Body of pancreas (tissue), 4 donors: Measurements from ENCODE around the gene TUSC1.

Experiments
- POLR2A ChIP-seq, 3 donors: fragments of 450-650 bp; IDR thresholded peaks; one replicate each; pipeline ENCODE4 v1.6.1; 2016; ENCODE audit warnings: antibody characterized with exemption in 3 of 3, mild to moderate bottlenecking in 2 of 3
- TF ChIP-seq, protein P1 (sequence below), 7 experiments: fragments of 450-650 bp in 4 of 7; fragments of 200-600 bp in 3 of 7; sonication (generic) in 3 of 7; IDR thresholded peaks; one replicate each; pipeline ENCODE4 v1.5.1; 2016 to 2019; ENCODE audit warnings: antibody characterized with exemption in 7 of 7

DNA sequence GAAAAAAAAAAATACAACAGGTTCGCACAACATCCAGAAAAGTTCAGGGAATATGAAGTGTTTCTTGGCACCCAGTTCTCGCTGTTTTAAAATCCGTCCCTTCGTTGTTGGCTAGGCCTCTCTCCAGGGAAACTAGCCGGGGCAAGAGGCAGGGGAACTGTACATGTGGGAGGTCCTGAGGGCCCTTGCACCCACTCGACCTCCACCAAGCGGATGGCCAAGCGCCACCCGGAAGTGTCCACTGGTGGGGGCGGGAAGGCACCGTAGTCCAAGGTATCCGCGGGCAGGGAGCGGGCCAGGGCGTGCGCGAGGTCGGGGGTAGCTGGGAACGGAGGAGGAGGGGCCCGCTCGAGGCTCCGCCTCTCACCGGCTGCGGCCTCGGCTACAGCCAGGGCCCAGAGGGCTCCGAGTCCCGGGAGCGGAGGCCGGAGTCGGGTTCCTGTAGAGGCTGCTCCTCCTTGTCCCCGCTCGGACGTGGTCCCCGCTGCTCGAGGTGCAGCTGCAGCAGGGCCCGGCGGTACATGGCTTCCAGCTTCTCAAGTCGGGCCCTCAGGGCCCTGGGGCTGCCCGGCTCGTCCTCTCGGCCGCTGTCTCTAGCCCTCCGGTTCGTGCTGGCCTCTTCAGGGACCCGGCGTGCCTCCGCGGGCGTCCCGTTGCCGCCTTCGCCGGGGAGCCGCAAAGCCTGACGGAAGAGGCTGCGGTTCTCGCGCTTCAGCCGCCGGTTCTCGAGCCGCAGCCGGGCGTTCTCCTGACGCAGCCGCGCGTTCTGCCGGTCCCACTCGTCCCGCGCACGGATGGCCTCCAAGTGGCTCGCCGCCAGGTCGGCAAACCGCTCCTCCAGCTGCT lies 720 bp downstream of the TUSC1 start:
- TF ChIP-seq, protein P1, sequence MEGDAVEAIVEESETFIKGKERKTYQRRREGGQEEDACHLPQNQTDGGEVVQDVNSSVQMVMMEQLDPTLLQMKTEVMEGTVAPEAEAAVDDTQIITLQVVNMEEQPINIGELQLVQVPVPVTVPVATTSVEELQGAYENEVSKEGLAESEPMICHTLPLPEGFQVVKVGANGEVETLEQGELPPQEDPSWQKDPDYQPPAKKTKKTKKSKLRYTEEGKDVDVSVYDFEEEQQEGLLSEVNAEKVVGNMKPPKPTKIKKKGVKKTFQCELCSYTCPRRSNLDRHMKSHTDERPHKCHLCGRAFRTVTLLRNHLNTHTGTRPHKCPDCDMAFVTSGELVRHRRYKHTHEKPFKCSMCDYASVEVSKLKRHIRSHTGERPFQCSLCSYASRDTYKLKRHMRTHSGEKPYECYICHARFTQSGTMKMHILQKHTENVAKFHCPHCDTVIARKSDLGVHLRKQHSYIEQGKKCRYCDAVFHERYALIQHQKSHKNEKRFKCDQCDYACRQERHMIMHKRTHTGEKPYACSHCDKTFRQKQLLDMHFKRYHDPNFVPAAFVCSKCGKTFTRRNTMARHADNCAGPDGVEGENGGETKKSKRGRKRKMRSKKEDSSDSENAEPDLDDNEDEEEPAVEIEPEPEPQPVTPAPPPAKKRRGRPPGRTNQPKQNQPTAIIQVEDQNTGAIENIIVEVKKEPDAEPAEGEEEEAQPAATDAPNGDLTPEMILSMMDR (IDR thresholded peaks at IDR 0.05) = no peak
- TF ChIP-seq POLR2A (IDR thresholded peaks at IDR 0.05) = peak; percentile 82 to 91 (median 88)
